Caco-2 (cell line): ENCODE measurements around the gene FOXL3. TPM values are rescaled to one million over a fixed set of nuclear protein-coding genes. Genes with fewer than 3 reads are reported as not detected.
"Not testable (repeated sequence)": the region's sequence is repeated elsewhere in the genome, so short reads cannot be mapped to it uniquely, and the experiment has no call there.

ENCODE experiments used
- BruUV-seq: library from RNA; stranded (reverse); fragments of 400-500 nt; replicated peaks from 2 replicates; lab custom pipeline; 2021; lab: Mats Ljungman, UMichigan
- CTCF ChIA-PET: fragments of 300-600 bp; sonication (Branson Sonifier 250); formaldehyde crosslinking; loops from one replicate; lab custom pipeline; 2022; ENCODE audit warnings: antibody characterized with exemption; lab: Charles Lee
- POLR2A ChIA-PET: fragments of 300-600 bp; sonication (Branson Sonifier 250); formaldehyde crosslinking; loops from one replicate; lab custom pipeline; 2022; ENCODE audit warnings: antibody characterized with exemption; lab: Charles Lee
- DNase-seq, 2 experiments: peaks; one replicate each; pipeline versions ENCODE4 v3.0.0 to v3.0.0-alpha.2; 2020 to 2022
- H3K27me3 ChIP-seq: replicated peaks from 2 replicates; pipeline ENCODE4 v1.6.0; 2011; ENCODE audit warnings: low read length; ENCODE audit not compliant: control insufficient read depth, insufficient read depth
- H3K36me3 ChIP-seq: 2 replicates; pipeline ENCODE4 v1.5.1; 2011; ENCODE audit warnings: low read length; ENCODE audit not compliant: control insufficient read depth, insufficient read depth
- H3K4me1 ChIP-seq: fragments of 250-450 bp; sonication (Bioruptor Pico); 2 replicates; pipeline ENCODE4 v1.5.1; 2020; ENCODE audit warnings: mild to moderate bottlenecking
- H3K4me3 ChIP-seq: 2 replicates; pipeline ENCODE4 v1.5.1; 2011; ENCODE audit warnings: low read depth, mild to moderate bottlenecking, control low read depth, low read length
- H3K9me3 ChIP-seq: fragments of 250-450 bp; sonication (Bioruptor Pico); 2 replicates; pipeline ENCODE4 v1.5.1; 2020; ENCODE audit warnings: mild to moderate bottlenecking, moderate library complexity
- H3K27ac Mint-ChIP-seq: one replicate; pipeline ENCODE4 v1.8.0; 2022; ENCODE audit warnings: mixed read lengths; ENCODE audit not compliant: unreplicated experiment
- H3K27me3 Mint-ChIP-seq: one replicate; pipeline ENCODE4 v1.8.0; 2022; ENCODE audit warnings: mixed read lengths; ENCODE audit not compliant: insufficient read depth, unreplicated experiment
- H3K36me3 Mint-ChIP-seq: one replicate; pipeline ENCODE4 v1.8.0; 2022; ENCODE audit warnings: mild to moderate bottlenecking, mixed read lengths; ENCODE audit not compliant: insufficient read depth, unreplicated experiment
- H3K4me1 Mint-ChIP-seq: one replicate; pipeline ENCODE4 v1.8.0; 2022; ENCODE audit warnings: low read depth, mixed read lengths; ENCODE audit not compliant: unreplicated experiment
- H3K4me3 Mint-ChIP-seq: one replicate; pipeline ENCODE4 v1.8.0; 2022; ENCODE audit warnings: mild to moderate bottlenecking, moderate library complexity, mixed read lengths; ENCODE audit not compliant: unreplicated experiment
- H3K9me3 Mint-ChIP-seq: one replicate; pipeline ENCODE4 v1.8.0; 2022; ENCODE audit warnings: mixed read lengths; ENCODE audit not compliant: unreplicated experiment
- intact Hi-C: fragments of 100-400 bp; cut with micrococcal nuclease; formaldehyde crosslinking; loops from one replicate; pipeline ENCODE4 v1.10.0; 2022; ENCODE audit not compliant: unreplicated experiment
- total RNA-seq: library from RNA; stranded (reverse); gene quantifications from 2 replicates; pipeline ENCODE4 v1.2.3, GENCODE V29; 2022
- TF ChIP-seq, protein P1 (sequence below), 2 experiments: fragments of 200-600 bp in 1 of 2; IDR thresholded peaks; 1 replicate in 1 of 2; 2 replicates in 1 of 2; pipeline versions ENCODE4 v1.5.1 to v1.8.0; 2011 to 2022; ENCODE audit warnings: antibody characterized with exemption in 1 of 2, control low read depth in 1 of 2, inconsistent platforms in 1 of 2, low read depth in 1 of 2, low read length in 1 of 2, mild to moderate bottlenecking in 1 of 2, moderate library complexity in 1 of 2; ENCODE audit not compliant: insufficient read depth in 1 of 2, severe bottlenecking in 1 of 2, unreplicated experiment in 1 of 2

The FOXL3 gene
- total RNA-seq, 1 experiment from 2014 or later = not detected

GRCh38 chr7:263483-264351, 26.3 kb upstream of the FOXL3 start:
- peaks cover 11% of the 10 kb centered on the region for H3K9me3 Mint-ChIP-seq
- TF ChIP-seq, protein P1, sequence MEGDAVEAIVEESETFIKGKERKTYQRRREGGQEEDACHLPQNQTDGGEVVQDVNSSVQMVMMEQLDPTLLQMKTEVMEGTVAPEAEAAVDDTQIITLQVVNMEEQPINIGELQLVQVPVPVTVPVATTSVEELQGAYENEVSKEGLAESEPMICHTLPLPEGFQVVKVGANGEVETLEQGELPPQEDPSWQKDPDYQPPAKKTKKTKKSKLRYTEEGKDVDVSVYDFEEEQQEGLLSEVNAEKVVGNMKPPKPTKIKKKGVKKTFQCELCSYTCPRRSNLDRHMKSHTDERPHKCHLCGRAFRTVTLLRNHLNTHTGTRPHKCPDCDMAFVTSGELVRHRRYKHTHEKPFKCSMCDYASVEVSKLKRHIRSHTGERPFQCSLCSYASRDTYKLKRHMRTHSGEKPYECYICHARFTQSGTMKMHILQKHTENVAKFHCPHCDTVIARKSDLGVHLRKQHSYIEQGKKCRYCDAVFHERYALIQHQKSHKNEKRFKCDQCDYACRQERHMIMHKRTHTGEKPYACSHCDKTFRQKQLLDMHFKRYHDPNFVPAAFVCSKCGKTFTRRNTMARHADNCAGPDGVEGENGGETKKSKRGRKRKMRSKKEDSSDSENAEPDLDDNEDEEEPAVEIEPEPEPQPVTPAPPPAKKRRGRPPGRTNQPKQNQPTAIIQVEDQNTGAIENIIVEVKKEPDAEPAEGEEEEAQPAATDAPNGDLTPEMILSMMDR (IDR thresholded peaks at IDR 0.05; ENCODE audit: insufficient read depth in 1 of 2, low read depth in 1 of 2, low read length in 1 of 2, severe bottlenecking in 1 of 2, unreplicated experiment in 1 of 2) = peak in 1 of 2 experiments; percentile 52
- H3K4me3 Mint-ChIP-seq, H3K4me3 ChIP-seq, BruUV-seq, H3K4me1 ChIP-seq, H3K27ac Mint-ChIP-seq, H3K27me3 Mint-ChIP-seq, H3K27me3 ChIP-seq, POLR2A ChIA-PET, H3K4me1 Mint-ChIP-seq, H3K36me3 ChIP-seq: not testable (repeated sequence)
- DNase-seq = peak in 1 of 2 experiments; percentile 34
- CTCF ChIA-PET = interaction anchor here (0.6 to 1.2 kb wide), 4 partner anchors 24 to 1707 kb away, joined by 3 to 7 read pairs (median 3); no protein-coding TSS in a partner anchor
- intact Hi-C loops = loop anchor here (2.0 kb wide), 1 partner anchor 21 kb away; no protein-coding TSS in a partner anchor
- H3K9me3 ChIP-seq = peaks cover 14% of the 10 kb centered on the region
- H3K36me3 Mint-ChIP-seq = peaks cover 34% of the 10 kb centered on the region

DNA sequence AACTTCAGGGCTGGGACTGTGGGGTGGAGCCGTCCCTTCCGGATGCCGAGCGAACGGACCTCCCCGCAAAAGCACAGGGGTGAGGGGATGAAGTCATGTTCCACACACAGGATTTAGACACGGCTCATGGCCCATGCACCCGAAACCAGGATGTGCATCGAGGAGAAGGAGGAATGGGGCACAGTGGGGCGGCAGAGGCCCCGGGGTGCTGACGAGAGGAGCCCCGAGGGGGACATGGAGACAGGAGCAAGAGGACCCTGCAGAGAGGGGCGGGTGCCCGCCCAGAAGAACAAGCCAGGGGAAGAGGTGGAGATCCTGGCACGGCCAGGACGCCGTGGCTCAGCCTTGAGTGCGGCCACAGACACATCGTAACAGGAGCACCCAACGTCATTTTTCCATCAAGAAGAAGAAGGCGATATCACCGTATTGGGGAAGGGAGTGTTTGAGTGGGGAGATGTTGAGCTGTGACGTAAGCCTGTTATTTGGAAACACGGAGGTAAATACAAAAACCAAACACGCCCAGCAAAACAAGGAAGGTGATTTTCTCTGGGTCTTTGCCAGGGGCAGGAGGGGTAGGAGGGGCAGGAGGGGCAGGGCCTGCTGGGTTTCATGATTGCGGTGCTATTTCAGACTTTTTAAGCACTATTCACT, 25.3 kb upstream of the FOXL3 start:
- Mint-ChIP-seq H3K36me3 (peaks cover 27% of the 10 kb centered on the region), H3K27ac (no peak overlapping the region), H3K9me3 (peaks cover 11% of the 10 kb centered on the region), H3K4me1 (peaks cover 6% of the 10 kb centered on the region), H3K4me3 (no peak overlapping the region), H3K27me3 (no peaks in the 10 kb centered on the region)
- Histone ChIP-seq H3K4me3 (no peak overlapping the region), H3K27me3 (no peaks in the 10 kb centered on the region), H3K4me1 (no peaks in the 10 kb centered on the region), H3K36me3 (no peaks in the 10 kb centered on the region), H3K9me3 (peaks cover 14% of the 10 kb centered on the region)
- DNase-seq = peak in 1 of 2 experiments; percentile 17
- CTCF ChIA-PET = interaction anchor here (0.6 to 1.0 kb wide), 3 partner anchors 54 to 615 kb away, joined by 3 to 4 read pairs (median 3); no protein-coding TSS in a partner anchor
- intact Hi-C loops = loop anchor here (2.0 kb wide), 1 partner anchor 20 kb away; no protein-coding TSS in a partner anchor
- no TSS peak for BruUV-seq
- POLR2A ChIA-PET = no interaction called here
- TF ChIP-seq, protein P1 (IDR thresholded peaks at IDR 0.05; ENCODE audit: insufficient read depth in 1 of 2, low read depth in 1 of 2, low read length in 1 of 2, severe bottlenecking in 1 of 2, unreplicated experiment in 1 of 2) = no peak
